Measurements from ENCODE around the gene ATP10A.

DNA sequence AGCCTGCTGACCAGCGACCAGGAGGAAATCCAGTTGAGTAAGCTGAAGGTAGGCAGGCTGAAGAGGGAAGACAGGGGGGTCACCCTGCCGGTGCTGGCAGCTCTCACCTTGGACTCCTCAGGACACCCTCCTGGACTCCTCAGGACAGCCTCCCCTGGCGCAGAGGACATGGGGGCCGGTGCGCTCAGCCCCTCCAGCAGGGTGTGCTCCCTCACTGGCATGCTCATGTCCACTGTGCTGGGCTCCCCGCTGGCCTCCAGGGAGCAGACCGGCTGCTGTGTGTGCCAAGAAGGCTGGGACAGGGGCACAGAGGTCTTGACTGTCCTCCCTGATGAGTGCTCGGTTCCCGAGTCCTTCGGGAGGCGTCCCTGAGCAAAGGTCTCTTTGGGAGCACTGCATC, 183.6 kb downstream of the ATP10A start:
- TF ChIP-seq, protein P1, sequence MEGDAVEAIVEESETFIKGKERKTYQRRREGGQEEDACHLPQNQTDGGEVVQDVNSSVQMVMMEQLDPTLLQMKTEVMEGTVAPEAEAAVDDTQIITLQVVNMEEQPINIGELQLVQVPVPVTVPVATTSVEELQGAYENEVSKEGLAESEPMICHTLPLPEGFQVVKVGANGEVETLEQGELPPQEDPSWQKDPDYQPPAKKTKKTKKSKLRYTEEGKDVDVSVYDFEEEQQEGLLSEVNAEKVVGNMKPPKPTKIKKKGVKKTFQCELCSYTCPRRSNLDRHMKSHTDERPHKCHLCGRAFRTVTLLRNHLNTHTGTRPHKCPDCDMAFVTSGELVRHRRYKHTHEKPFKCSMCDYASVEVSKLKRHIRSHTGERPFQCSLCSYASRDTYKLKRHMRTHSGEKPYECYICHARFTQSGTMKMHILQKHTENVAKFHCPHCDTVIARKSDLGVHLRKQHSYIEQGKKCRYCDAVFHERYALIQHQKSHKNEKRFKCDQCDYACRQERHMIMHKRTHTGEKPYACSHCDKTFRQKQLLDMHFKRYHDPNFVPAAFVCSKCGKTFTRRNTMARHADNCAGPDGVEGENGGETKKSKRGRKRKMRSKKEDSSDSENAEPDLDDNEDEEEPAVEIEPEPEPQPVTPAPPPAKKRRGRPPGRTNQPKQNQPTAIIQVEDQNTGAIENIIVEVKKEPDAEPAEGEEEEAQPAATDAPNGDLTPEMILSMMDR (IDR thresholded peaks at IDR 0.05) = no peak
- no peak for TF ChIP-seq POLR2AphosphoS5 (IDR thresholded peaks at IDR 0.05)
- TF ChIP-seq POLR2A (IDR thresholded peaks at IDR 0.05) = no peak
